RCC 7860 (cell line): Measurements from ENCODE around the gene JPT2.
"Not testable (repeated sequence)": the region's sequence is repeated elsewhere in the genome, so short reads cannot be mapped to it uniquely, and the experiment has no call there.

ENCODE experiments used
- DNase-seq: peaks from one replicate; pipeline ENCODE4 v3.0.0-alpha.2; 2015; ENCODE audit warnings: low spot score
- FAIRE-seq: peaks from 2 replicates; lab custom pipeline; 2012; peaks lifted over from hg19 to GRCh38; lab: Jason Lieb, UNC

Gene JPT2

GRCh38 chr16:1727651-1728624, 49.9 kb downstream of the JPT2 start:
- DNase-seq = no peak
- no peak for FAIRE-seq

GRCh38 chr16:1729026-1729425, 50.9 kb downstream of the JPT2 start:
- FAIRE-seq = no peak
- no peak for DNase-seq

GRCh38 chr16:1729445-1729844, 51.4 kb downstream of the JPT2 start:
- FAIRE-seq = no peak

GRCh38 chr16:1731073-1731472, 53.0 kb downstream of the JPT2 start:
- FAIRE-seq = no peak
- DNase-seq = no peak

More at GRCh38 chr16:1729445-1729844, 51.4 kb downstream of the JPT2 start:
- no peak for DNase-seq

- DNase-seq = no peak
- FAIRE-seq = no peak
Observed at GRCh38 chr16:1731603-1732002, 53.5 kb downstream of the JPT2 start.

GRCh38 chr16:1732071-1732470, 54.0 kb downstream of the JPT2 start:
- FAIRE-seq (no peak), DNase-seq (no peak)

- FAIRE-seq, DNase-seq: not testable (repeated sequence)
Observed at GRCh38 chr16:1732551-1732987, 54.5 kb downstream of the JPT2 start.

GRCh38 chr16:1734123-1734522, 56.0 kb downstream of the JPT2 start:
- DNase-seq = no peak
- no peak for FAIRE-seq

GRCh38 chr16:1734816-1735215, 56.7 kb downstream of the JPT2 start:
- FAIRE-seq = no peak

GRCh38 chr16:1740234-1740633, 62.2 kb downstream of the JPT2 start:
- DNase-seq (no peak), FAIRE-seq (no peak)

More at GRCh38 chr16:1734816-1735215, 56.7 kb downstream of the JPT2 start:
- DNase-seq = no peak

GRCh38 chr16:1740781-1741490, 62.9 kb downstream of the JPT2 start:
- DNase-seq = no peak
- no peak for FAIRE-seq

- DNase-seq = no peak
- no peak for FAIRE-seq
Observed at GRCh38 chr16:1741553-1742165, 63.6 kb downstream of the JPT2 start.

GRCh38 chr16:1743376-1744337, 65.6 kb downstream of the JPT2 start:
- FAIRE-seq = no peak
- DNase-seq = no peak

- DNase-seq (no peak), FAIRE-seq (no peak)
Observed at GRCh38 chr16:1744338-1744840, 66.3 kb downstream of the JPT2 start.

- FAIRE-seq (no peak), DNase-seq (peak; percentile 31)
Observed at GRCh38 chr16:1745181-1745899, 67.3 kb downstream of the JPT2 start.

GRCh38 chr16:1745900-1746692, 68.0 kb downstream of the JPT2 start:
- FAIRE-seq (peak; percentile 72), DNase-seq (peak; percentile 79)

GRCh38 chr16:1746693-1747195, 68.7 kb downstream of the JPT2 start:
- FAIRE-seq = no peak
- peak; percentile 22 for DNase-seq

GRCh38 chr16:1747934-1748333, 69.9 kb downstream of the JPT2 start:
- DNase-seq = no peak
- FAIRE-seq = no peak
